ENCODE results near the gene BACH1. TPM values are rescaled to one million over a fixed set of nuclear protein-coding genes. Genes with fewer than 3 reads are reported as not detected.

The BACH1 gene
- total RNA-seq, 1 experiment from 2014 or later = 47.3 TPM

GRCh38 chr21:29299916-29300806, 1.4 kb downstream of the BACH1 start:
- DNase-seq (ENCODE audit: low read depth in 1 of 2, low spot score in 2 of 2) = peak; percentile 82 to 96
- H3K36me3 ChIP-seq = peaks cover 3% of the 10 kb centered on the region
- no peaks in the 10 kb centered on the region for H3K27me3 ChIP-seq (replicated peaks)

GRCh38 chr21:29300807-29301138, 2.1 kb downstream of the BACH1 start:
- H3K27ac ChIP-seq = peak overlapping the region; percentile 94
- no peaks in the 10 kb centered on the region for H3K27me3 ChIP-seq (replicated peaks)
- peak overlapping the region; percentile 64 for H3K4me3 ChIP-seq
- H3K9me3 ChIP-seq (replicated peaks) = no peaks in the 10 kb centered on the region
- peaks cover 62% of the 10 kb centered on the region for H3K4me1 ChIP-seq (replicated peaks)
- H3K36me3 ChIP-seq = peaks cover 9% of the 10 kb centered on the region
- no peak for DNase-seq (ENCODE audit: low read depth in 1 of 2, low spot score in 2 of 2)

More at GRCh38 chr21:29299916-29300806, 1.4 kb downstream of the BACH1 start:
- Histone ChIP-seq H3K9me3 (replicated peaks) (no peaks in the 10 kb centered on the region), H3K4me1 (replicated peaks) (peaks cover 56% of the 10 kb centered on the region), H3K27ac (peak overlapping the region; percentile 94), H3K4me3 (peak overlapping the region; percentile 64)

- H3K9me3 ChIP-seq (replicated peaks) = no peaks in the 10 kb centered on the region
- no peak overlapping the region for H3K4me3 ChIP-seq
- no peak for DNase-seq (ENCODE audit: low read depth in 1 of 2, low spot score in 2 of 2)
- no peaks in the 10 kb centered on the region for H3K27me3 ChIP-seq (replicated peaks)
- peaks cover 12% of the 10 kb centered on the region for H3K36me3 ChIP-seq
- H3K27ac ChIP-seq = peak overlapping the region; percentile 7; the same call in 1 of the 2 replicates
- H3K4me1 ChIP-seq (replicated peaks) = peaks cover 63% of the 10 kb centered on the region
These were observed 3.0 kb downstream of the BACH1 start for GRCh38 chr21:29301691-29302090.

- Histone ChIP-seq H3K36me3 (peaks cover 12% of the 10 kb centered on the region), H3K9me3 (replicated peaks) (no peaks in the 10 kb centered on the region), H3K4me3 (no peak overlapping the region), H3K4me1 (replicated peaks) (peaks cover 67% of the 10 kb centered on the region), H3K27ac (peak overlapping the region; percentile 52), H3K27me3 (replicated peaks) (no peaks in the 10 kb centered on the region)
- peak in 1 of 2 experiments; percentile 37 for DNase-seq (ENCODE audit: low read depth in 1 of 2, low spot score in 2 of 2)
These were observed 3.7 kb downstream of the BACH1 start for GRCh38 chr21:29302359-29302875.

- H3K27me3 ChIP-seq (replicated peaks) = no peaks in the 10 kb centered on the region
- peak in 1 of 2 experiments; percentile 69 for DNase-seq (ENCODE audit: low read depth in 1 of 2, low spot score in 2 of 2)
- peaks cover 71% of the 10 kb centered on the region for H3K4me1 ChIP-seq (replicated peaks)
- peaks cover 12% of the 10 kb centered on the region for H3K36me3 ChIP-seq
- H3K9me3 ChIP-seq (replicated peaks) = no peaks in the 10 kb centered on the region
- H3K4me3 ChIP-seq = no peak overlapping the region
- peak overlapping the region; percentile 52 for H3K27ac ChIP-seq
These were observed 4.6 kb downstream of the BACH1 start for GRCh38 chr21:29303288-29303687.

- DNase-seq (ENCODE audit: low read depth in 1 of 2, low spot score in 2 of 2) = no peak
- Histone ChIP-seq H3K4me1 (replicated peaks) (peaks cover 73% of the 10 kb centered on the region), H3K36me3 (peaks cover 8% of the 10 kb centered on the region; the same call in 1 of the 2 replicates), H3K27ac (no peak overlapping the region), H3K4me3 (no peak overlapping the region), H3K27me3 (replicated peaks) (no peaks in the 10 kb centered on the region), H3K9me3 (replicated peaks) (no peaks in the 10 kb centered on the region)
These were observed 5.9 kb downstream of the BACH1 start for GRCh38 chr21:29304597-29304996.

GRCh38 chr21:29305068-29305467, 6.3 kb downstream of the BACH1 start:
- DNase-seq (ENCODE audit: low read depth in 1 of 2, low spot score in 2 of 2) = no peak
- Histone ChIP-seq H3K27me3 (replicated peaks) (no peaks in the 10 kb centered on the region), H3K27ac (no peak overlapping the region), H3K4me3 (no peak overlapping the region), H3K4me1 (replicated peaks) (peaks cover 70% of the 10 kb centered on the region), H3K9me3 (replicated peaks) (no peaks in the 10 kb centered on the region), H3K36me3 (peaks cover 8% of the 10 kb centered on the region; the same call in 1 of the 2 replicates)

GRCh38 chr21:29305561-29305960, 6.8 kb downstream of the BACH1 start:
- Histone ChIP-seq H3K9me3 (replicated peaks) (no peaks in the 10 kb centered on the region), H3K4me3 (no peak overlapping the region), H3K36me3 (peaks cover 12% of the 10 kb centered on the region; the same call in 1 of the 2 replicates), H3K4me1 (replicated peaks) (peaks cover 67% of the 10 kb centered on the region), H3K27ac (no peak overlapping the region), H3K27me3 (replicated peaks) (no peaks in the 10 kb centered on the region)
- DNase-seq (ENCODE audit: low read depth in 1 of 2, low spot score in 2 of 2) = no peak

- Histone ChIP-seq H3K9me3 (replicated peaks) (no peaks in the 10 kb centered on the region), H3K27me3 (replicated peaks) (no peaks in the 10 kb centered on the region), H3K4me1 (replicated peaks) (peaks cover 53% of the 10 kb centered on the region), H3K4me3 (no peak overlapping the region), H3K36me3 (peaks cover 15% of the 10 kb centered on the region; the same call in 1 of the 2 replicates), H3K27ac (no peak overlapping the region)
- DNase-seq (ENCODE audit: low read depth in 1 of 2, low spot score in 2 of 2) = no peak
These were observed 8.2 kb downstream of the BACH1 start for GRCh38 chr21:29306920-29307319.

- Histone ChIP-seq H3K36me3 (peaks cover 20% of the 10 kb centered on the region), H3K4me3 (no peak overlapping the region), H3K27ac (no peak overlapping the region), H3K4me1 (replicated peaks) (peaks cover 44% of the 10 kb centered on the region), H3K27me3 (replicated peaks) (no peaks in the 10 kb centered on the region), H3K9me3 (replicated peaks) (no peaks in the 10 kb centered on the region)
- DNase-seq (ENCODE audit: low read depth in 1 of 2, low spot score in 2 of 2) = no peak
These were observed 9.2 kb downstream of the BACH1 start for GRCh38 chr21:29307718-29308455.

- H3K4me1 ChIP-seq (replicated peaks) = peaks cover 38% of the 10 kb centered on the region
- DNase-seq (ENCODE audit: low read depth in 1 of 2, low spot score in 2 of 2) = peak in 1 of 2 experiments; percentile 46
- H3K36me3 ChIP-seq = peaks cover 20% of the 10 kb centered on the region
- H3K27ac ChIP-seq = no peak overlapping the region
- H3K4me3 ChIP-seq = no peak overlapping the region
- no peaks in the 10 kb centered on the region for H3K27me3 ChIP-seq (replicated peaks)
- H3K9me3 ChIP-seq (replicated peaks) = no peaks in the 10 kb centered on the region
These were observed 9.7 kb downstream of the BACH1 start for GRCh38 chr21:29308456-29308783.

GRCh38 chr21:29309703-29310102, 11.0 kb downstream of the BACH1 start:
- Histone ChIP-seq H3K27ac (no peak overlapping the region), H3K4me1 (replicated peaks) (peaks cover 30% of the 10 kb centered on the region), H3K36me3 (peaks cover 20% of the 10 kb centered on the region), H3K9me3 (replicated peaks) (no peaks in the 10 kb centered on the region), H3K4me3 (no peak overlapping the region), H3K27me3 (replicated peaks) (no peaks in the 10 kb centered on the region)
- DNase-seq (ENCODE audit: low read depth in 1 of 2, low spot score in 2 of 2) = no peak

GRCh38 chr21:29311802-29312201, 13.1 kb downstream of the BACH1 start:
- no peak for DNase-seq (ENCODE audit: low read depth in 1 of 2, low spot score in 2 of 2)
- H3K4me3 ChIP-seq = no peak overlapping the region
- H3K27me3 ChIP-seq (replicated peaks) = no peaks in the 10 kb centered on the region
- H3K27ac ChIP-seq = no peak overlapping the region
- H3K9me3 ChIP-seq (replicated peaks) = no peaks in the 10 kb centered on the region
- peaks cover 12% of the 10 kb centered on the region for H3K36me3 ChIP-seq
- H3K4me1 ChIP-seq (replicated peaks) = peaks cover 22% of the 10 kb centered on the region

- H3K4me3 ChIP-seq = no peak overlapping the region
- H3K4me1 ChIP-seq (replicated peaks) = peaks cover 13% of the 10 kb centered on the region
- H3K27me3 ChIP-seq (replicated peaks) = no peaks in the 10 kb centered on the region
These were observed 14.3 kb downstream of the BACH1 start for GRCh38 chr21:29312981-29313380.

More at GRCh38 chr21:29312981-29313380, 14.3 kb downstream of the BACH1 start:
- no peak for DNase-seq (ENCODE audit: low read depth in 1 of 2, low spot score in 2 of 2)
- peaks cover 14% of the 10 kb centered on the region for H3K36me3 ChIP-seq
- H3K9me3 ChIP-seq (replicated peaks) = no peaks in the 10 kb centered on the region
- no peak overlapping the region for H3K27ac ChIP-seq
